Cerebellar nuclear complex (tissue), 1 donor: Measurements from ENCODE around the gene STX1A.

Experiments
- DNase-seq, 2 experiments: peaks; one replicate each; lab custom pipeline; 2025; lab: John Stamatoyannopoulos, UW

Gene STX1A

GRCh38 chr7:73649576-73649975 lies 69.9 kb downstream of the STX1A start:
- no peak for DNase-seq
